ENCODE measurements around the gene GNA12.

GRCh38 chr7:2880874-2881533, 36.9 kb upstream of the GNA12 start:
- TF ChIP-seq CTCF (IDR thresholded peaks at IDR 0.05) (no peak), ZFX (IDR thresholded peaks at IDR 0.05; ENCODE audit: borderline replicate concordance) (no peak)

Measured in 22Rv1 (cell line).